ENCODE results near the gene ERC2.

The ERC2 gene

DNA sequence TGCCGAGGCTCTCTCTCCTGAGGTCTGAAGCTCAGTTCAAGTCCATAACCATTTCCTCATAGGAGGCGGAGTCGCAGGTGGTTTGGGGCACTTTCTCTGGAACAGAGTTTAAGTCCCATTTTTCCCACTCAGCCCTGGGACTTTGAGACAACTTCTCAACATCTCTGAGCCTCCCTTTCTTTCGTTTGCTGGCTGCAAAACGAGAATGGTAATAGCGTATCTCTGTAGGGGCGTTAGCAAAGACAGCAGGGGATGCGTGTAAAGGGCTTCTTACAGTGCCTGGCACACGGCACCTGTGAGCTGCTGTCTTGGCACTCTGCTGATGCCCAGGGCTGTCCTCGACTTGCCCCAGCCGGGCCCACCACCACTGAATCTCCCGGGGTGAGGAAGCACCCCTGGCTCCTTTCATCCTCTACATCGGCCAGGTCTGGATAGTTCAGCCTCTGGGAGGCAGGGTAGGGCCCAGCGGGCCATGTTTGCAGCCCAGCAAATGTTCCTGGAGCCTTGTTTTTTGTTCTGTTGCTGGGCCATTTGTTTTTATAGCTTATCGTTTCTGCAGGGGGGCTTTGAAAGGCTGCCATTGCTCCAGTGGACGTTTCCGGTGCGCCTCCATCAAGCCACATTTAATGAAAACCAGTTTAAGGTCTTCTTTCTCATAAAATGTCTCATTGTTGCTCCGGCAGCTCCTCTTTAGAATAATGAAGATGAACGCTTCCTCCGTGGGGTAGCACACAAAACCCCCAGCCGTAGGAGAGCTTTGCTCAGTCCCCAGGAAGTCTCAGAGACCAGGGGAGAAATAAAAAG is 921.2 kb downstream of the ERC2 start:
- Mint-ChIP-seq H3K9me3 (no peaks in the 10 kb centered on the region), H3K27me3 (ENCODE audit: low read depth) (no peaks in the 10 kb centered on the region), H3K36me3 (ENCODE audit: low read depth) (no peaks in the 10 kb centered on the region), H3K4me1 (peaks cover 61% of the 10 kb centered on the region), H3K27ac (peak overlapping the region; percentile 84 to 92 (median 89)), H3K4me3 (peak overlapping the region in 2 of 3 experiments; percentile 20 to 24)
- no peak for TF ChIP-seq CTCF (IDR thresholded peaks at IDR 0.05; ENCODE audit: unreplicated experiment in 3 of 3)

- Mint-ChIP-seq H3K27ac (peak overlapping the region; percentile 43 to 88 (median 64)), H3K36me3 (ENCODE audit: low read depth) (no peaks in the 10 kb centered on the region), H3K4me1 (peaks cover 68% of the 10 kb centered on the region), H3K9me3 (no peaks in the 10 kb centered on the region), H3K27me3 (ENCODE audit: low read depth) (no peaks in the 10 kb centered on the region), H3K4me3 (no peak overlapping the region)
- no peak for TF ChIP-seq CTCF (IDR thresholded peaks at IDR 0.05; ENCODE audit: unreplicated experiment in 3 of 3)
Observed at GRCh38 chr3:55545995-55546394, 922.3 kb downstream of the ERC2 start.

- Mint-ChIP-seq H3K36me3 (ENCODE audit: low read depth) (no peaks in the 10 kb centered on the region), H3K4me3 (no peak overlapping the region), H3K4me1 (peaks cover 72% of the 10 kb centered on the region), H3K27ac (peak overlapping the region; percentile 87 to 89 (median 88)), H3K9me3 (no peaks in the 10 kb centered on the region), H3K27me3 (ENCODE audit: low read depth) (no peaks in the 10 kb centered on the region)
- no peak for TF ChIP-seq CTCF (IDR thresholded peaks at IDR 0.05; ENCODE audit: unreplicated experiment in 3 of 3)
Observed at GRCh38 chr3:55544219-55544618, 924.0 kb downstream of the ERC2 start.

- no peaks in the 10 kb centered on the region for H3K9me3 Mint-ChIP-seq
- no peaks in the 10 kb centered on the region for H3K27me3 Mint-ChIP-seq (ENCODE audit: low read depth)
- no peak for TF ChIP-seq CTCF (IDR thresholded peaks at IDR 0.05; ENCODE audit: unreplicated experiment in 3 of 3)
- no peaks in the 10 kb centered on the region for H3K36me3 Mint-ChIP-seq (ENCODE audit: low read depth)
- peak overlapping the region; percentile 87 to 89 (median 88) for H3K27ac Mint-ChIP-seq
- peaks cover 73% of the 10 kb centered on the region for H3K4me1 Mint-ChIP-seq
- peak overlapping the region in 2 of 3 experiments; percentile 2 to 45 for H3K4me3 Mint-ChIP-seq
Observed at GRCh38 chr3:55543181-55543614, 925.1 kb downstream of the ERC2 start.

GRCh38 chr3:55541456-55541855 is 926.8 kb downstream of the ERC2 start:
- TF ChIP-seq CTCF (IDR thresholded peaks at IDR 0.05; ENCODE audit: unreplicated experiment in 3 of 3) = no peak
- Mint-ChIP-seq H3K9me3 (no peaks in the 10 kb centered on the region), H3K27ac (peak overlapping the region; percentile 61 to 89 (median 88)), H3K4me1 (peaks cover 77% of the 10 kb centered on the region), H3K36me3 (ENCODE audit: low read depth) (no peaks in the 10 kb centered on the region), H3K27me3 (ENCODE audit: low read depth) (peaks cover 13% of the 10 kb centered on the region), H3K4me3 (no peak overlapping the region)

DNA sequence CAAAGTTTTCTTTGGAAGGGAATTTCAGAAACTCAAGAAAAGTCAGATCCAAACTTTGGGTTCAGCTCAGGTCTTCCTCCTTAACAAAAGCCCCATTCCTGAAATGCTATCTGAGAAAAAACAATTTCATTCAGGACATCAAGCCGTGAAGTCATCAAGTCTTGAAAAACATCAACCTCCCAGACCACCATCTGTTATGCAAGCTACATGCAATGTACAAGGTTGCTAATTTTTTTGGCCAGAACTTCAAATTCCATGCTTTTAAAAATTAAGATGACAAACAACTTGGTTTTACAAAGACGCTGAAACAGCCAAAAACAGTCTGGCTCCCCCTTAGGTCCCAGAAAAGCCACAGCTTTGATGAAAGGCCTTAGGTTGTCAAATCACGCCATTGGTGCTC is 927.3 kb downstream of the ERC2 start:
- H3K27me3 Mint-ChIP-seq (ENCODE audit: low read depth) = peaks cover 13% of the 10 kb centered on the region
- no peak overlapping the region for H3K4me3 Mint-ChIP-seq
- no peaks in the 10 kb centered on the region for H3K9me3 Mint-ChIP-seq
- peaks cover 72% of the 10 kb centered on the region for H3K4me1 Mint-ChIP-seq
- TF ChIP-seq CTCF (IDR thresholded peaks at IDR 0.05; ENCODE audit: unreplicated experiment in 3 of 3) = no peak
- no peaks in the 10 kb centered on the region for H3K36me3 Mint-ChIP-seq (ENCODE audit: low read depth)
- peak overlapping the region; percentile 23 to 89 (median 88) for H3K27ac Mint-ChIP-seq
